ENCODE results near the gene ASB16. TPM values are rescaled to one million over a fixed set of nuclear protein-coding genes. Genes with fewer than 3 reads are reported as not detected.

The ASB16 gene
- total and polyA plus RNA-seq, 9 of the 15 experiments (the other 6 are each of a cell fraction or from before 2014, with no cell fraction given): 0.03 to 0.07 TPM; not detected in 7

GRCh38 chr17:44137891-44138709 lies 32.4 kb upstream of the ASB16 start (continued):
- no peak for TF ChIP-seq ARID4B (CRISPR knock-in tag; IDR thresholded peaks at IDR 0.05)
- TF ChIP-seq ATF3 (IDR thresholded peaks at IDR 0.05): peak; percentile 98
- peak; percentile 91 for TF ChIP-seq ATF3 (CRISPR knock-in tag; conservative IDR thresholded peaks at IDR 0.05)
- no peak for TF ChIP-seq CHCHD3 (CRISPR knock-in tag; IDR thresholded peaks at IDR 0.05)
- TF ChIP-seq ZNF695 (CRISPR knock-in tag; IDR thresholded peaks at IDR 0.05): no peak
- no peak for TF ChIP-seq XRCC4 (IDR thresholded peaks at IDR 0.05; ENCODE audit: extremely low read depth, insufficient read depth, insufficient read length)
- TF ChIP-seq PHF20 (IDR thresholded peaks at IDR 0.05; ENCODE audit: partially characterized antibody): no peak
- TF ChIP-seq ZBTB17 (CRISPR knock-in tag; IDR thresholded peaks at IDR 0.05): no peak
- no peak for TF ChIP-seq POLR2H (tag; IDR thresholded peaks at IDR 0.05; ENCODE audit: low read depth)
- TF ChIP-seq E4F1 (CRISPR knock-in tag; IDR thresholded peaks at IDR 0.05; ENCODE audit: borderline replicate concordance): no peak
- TF ChIP-seq NFATC3 (IDR thresholded peaks at IDR 0.05): no peak
- TF ChIP-seq RHOXF2B (CRISPR knock-in tag; conservative IDR thresholded peaks at IDR 0.05): no peak
- TF ChIP-seq KDM4B (IDR thresholded peaks at IDR 0.05; ENCODE audit: borderline replicate concordance in 2 of 2, low read depth in 1 of 2): no peak
- TF ChIP-seq RCOR1 (IDR thresholded peaks at IDR 0.05; ENCODE audit: borderline replicate concordance in 1 of 2, low read depth in 2 of 2, low read length in 2 of 2): peak in 1 of 2 experiments; percentile 42; a peak in 1 of 4 replicates
- no peak for TF ChIP-seq ZKSCAN3 (CRISPR knock-in tag; IDR thresholded peaks at IDR 0.05)
- no peak for TF ChIP-seq HOXB6 (CRISPR knock-in tag; IDR thresholded peaks at IDR 0.05; ENCODE audit: borderline replicate concordance)
- TF ChIP-seq UBTF (IDR thresholded peaks at IDR 0.05; ENCODE audit: borderline replicate concordance in 1 of 2, low read depth in 2 of 2, low read length in 2 of 2): no peak
